ENCODE results near the gene SHBG.

DNA sequence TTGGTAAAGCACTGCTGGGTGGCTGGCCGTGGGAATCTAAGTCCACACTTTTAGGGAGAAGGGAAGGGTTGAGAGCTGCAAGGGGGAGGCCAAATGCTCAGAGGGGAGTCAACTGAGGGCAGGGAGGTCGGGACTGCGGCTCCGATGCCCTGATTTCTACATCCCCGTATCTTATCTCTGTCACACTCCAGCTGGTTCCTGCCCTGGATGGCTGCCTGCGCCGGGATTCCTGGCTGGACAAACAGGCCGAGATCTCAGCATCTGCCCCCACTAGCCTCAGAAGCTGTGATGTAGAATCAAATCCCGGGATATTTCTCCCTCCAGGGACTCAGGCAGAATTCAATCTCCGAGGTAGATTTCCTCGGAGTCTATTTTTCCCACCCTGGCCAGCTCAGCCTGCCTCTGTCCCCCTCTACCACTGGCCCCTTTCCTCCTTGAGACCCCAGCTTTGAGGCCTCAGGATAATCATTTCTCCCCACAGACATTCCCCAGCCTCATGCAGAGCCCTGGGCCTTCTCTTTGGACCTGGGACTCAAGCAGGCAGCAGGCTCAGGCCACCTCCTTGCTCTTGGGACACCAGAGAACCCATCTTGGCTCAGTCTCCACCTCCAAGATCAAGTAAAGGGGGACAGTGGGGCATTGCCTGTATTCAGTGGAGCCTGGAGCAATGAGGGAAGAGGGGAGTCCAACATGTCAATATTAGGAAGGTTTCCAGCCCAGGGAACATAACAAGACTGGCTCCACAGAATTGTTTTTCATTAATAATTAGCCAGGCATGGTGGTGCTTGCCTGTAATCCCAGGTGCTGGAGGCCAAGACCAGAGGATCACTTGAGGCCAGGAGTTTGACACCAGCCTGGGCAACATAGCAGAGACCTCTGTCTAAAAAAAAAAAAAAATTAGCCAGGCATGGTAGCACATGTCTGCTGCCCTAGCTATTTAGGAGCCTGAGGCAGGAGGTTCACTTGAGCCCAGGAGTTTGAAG is 1.8 kb downstream of the SHBG start:
- TF ChIP-seq POLR2A (IDR thresholded peaks at IDR 0.05) (no peak), CTCF (IDR thresholded peaks at IDR 0.05) (no peak)
